Body of pancreas (tissue), 4 donors: ENCODE data around the gene BAZ2B. TPM values are rescaled to one million over a fixed set of nuclear protein-coding genes. Genes with fewer than 3 reads are reported as not detected.

Source experiments
- ATAC-seq: fragments of 150-250 bp; one replicate; pipeline ENCODE4 v1.9.1; 2016
- DNase-seq, 4 donors: peaks; one replicate each; pipeline ENCODE4 v3.0.0-alpha.2; 2019
- H3K27ac ChIP-seq, 4 donors: fragments of 200-600 bp; sonication (generic); 1 replicate in 3 of 4; 2 replicates in 1 of 4; pipeline versions ENCODE4 v1.5.1 to v1.6.1; 2016 to 2019; ENCODE audit warnings: mild to moderate bottlenecking in 1 of 4, mixed read lengths in 1 of 4, moderate library complexity in 1 of 4
- H3K27me3 ChIP-seq, 2 donors: fragments of 200-600 bp; sonication (generic); one replicate each; pipeline ENCODE4 v1.6.0; 2016; ENCODE audit warnings: mild to moderate bottlenecking in 1 of 2
- H3K36me3 ChIP-seq, 2 donors: fragments of 200-600 bp; sonication (generic); replicated peaks in 1 of 2; 2 replicates each; pipeline ENCODE4 v1.5.1; 2016; ENCODE audit warnings: low read depth in 2 of 2; ENCODE audit not compliant: insufficient read depth in 1 of 2
- H3K4me1 ChIP-seq: fragments of 200-600 bp; sonication (generic); one replicate; pipeline ENCODE4 v1.6.0; 2016
- H3K4me3 ChIP-seq, 2 donors: fragments of 200-600 bp; sonication (generic); 1 replicate in 1 of 2; 2 replicates in 1 of 2; pipeline ENCODE4 v1.5.1; 2016 to 2019
- H3K9me3 ChIP-seq, 3 donors: fragments of 200-600 bp; sonication (generic); 1 replicate in 2 of 3; 2 replicates in 1 of 3; pipeline ENCODE4 v1.5.1; 2016
- CTCF ChIP-seq, 7 experiments: fragments of 450-650 bp in 4 of 7; fragments of 200-600 bp in 3 of 7; sonication (generic) in 3 of 7; IDR thresholded peaks; one replicate each; pipeline ENCODE4 v1.5.1; 2016 to 2019; ENCODE audit warnings: antibody characterized with exemption in 7 of 7
- POLR2A ChIP-seq, 3 donors: fragments of 450-650 bp; IDR thresholded peaks; one replicate each; pipeline ENCODE4 v1.6.1; 2016; ENCODE audit warnings: antibody characterized with exemption in 3 of 3, mild to moderate bottlenecking in 2 of 3
- WGBS, 2 donors: methylation state at CpG; one replicate each; pipeline ENCODE4 v1.1.5; 2017; 5-methylcytosine and 5-hydroxymethylcytosine counted together
- intact Hi-C: fragments of 100-400 bp; cut with DNase I; formaldehyde crosslinking; loops from one replicate; pipeline ENCODE4 v1.15.1; 2023
- total RNA-seq, 2 donors: library from RNA; depleted of rRNA; stranded (reverse); fragments of >200 nt; gene quantifications; one replicate each; pipeline ENCODE4 v1.1.0, GENCODE V29; 2016

BAZ2B gene
- total RNA-seq, 2 donors from 2014 or later, result 62.5 to 104 TPM

- WGBS, 2 donors, result 3% methylated on average over 1 of the region's 1 CpG
- ATAC-seq (no peak), DNase-seq (no peak)
- Histone ChIP-seq H3K9me3 (no peaks in the 10 kb centered on the region), H3K4me1 (peaks cover 42% of the 10 kb centered on the region), H3K27ac (peak overlapping the region; percentile 25 to 98 (median 96)), H3K27me3 (no peaks in the 10 kb centered on the region), H3K4me3 (peak overlapping the region in 1 of 2 donors; percentile 68), H3K36me3 (no peaks in the 10 kb centered on the region)
- intact Hi-C loops, result no loop called here
- no peak for TF ChIP-seq CTCF (IDR thresholded peaks at IDR 0.05)
- peak in 1 of 3 donors; percentile 15 for TF ChIP-seq POLR2A (IDR thresholded peaks at IDR 0.05)
Measured at GRCh38 chr2:159613651-159614285, 2.6 kb downstream of the BAZ2B start.

DNA sequence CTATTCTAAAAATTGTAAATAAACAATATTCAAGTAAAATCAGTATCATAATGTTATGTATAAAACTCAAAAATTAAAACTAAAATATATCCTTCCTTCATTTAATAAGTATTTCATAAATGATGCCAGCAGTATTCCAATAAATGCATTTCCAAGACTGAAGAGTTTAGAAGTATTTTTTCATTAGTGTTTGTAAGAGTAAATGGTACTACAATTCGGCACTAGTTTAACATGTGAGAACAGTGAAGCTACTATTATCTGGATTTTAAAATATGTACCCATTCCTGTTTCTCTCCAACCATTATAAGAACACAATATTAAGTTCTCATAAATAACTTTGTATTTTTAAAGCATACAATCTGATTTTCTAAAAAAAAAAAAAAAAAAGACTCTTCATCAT is 3.3 kb downstream of the BAZ2B start:
- WGBS, 2 donors, result 13 to 20% methylated on average over 1 of the region's 1 CpG
- Histone ChIP-seq H3K4me1 (peaks cover 43% of the 10 kb centered on the region), H3K9me3 (no peaks in the 10 kb centered on the region), H3K36me3 (no peaks in the 10 kb centered on the region), H3K27ac (peak overlapping the region in 2 of 4 donors; percentile 95 to 97), H3K27me3 (no peaks in the 10 kb centered on the region), H3K4me3 (no peak overlapping the region)
- intact Hi-C loops, result no loop called here
- no peak for DNase-seq
- TF ChIP-seq POLR2A (IDR thresholded peaks at IDR 0.05) (no peak), CTCF (IDR thresholded peaks at IDR 0.05) (no peak)
- no peak for ATAC-seq

DNA sequence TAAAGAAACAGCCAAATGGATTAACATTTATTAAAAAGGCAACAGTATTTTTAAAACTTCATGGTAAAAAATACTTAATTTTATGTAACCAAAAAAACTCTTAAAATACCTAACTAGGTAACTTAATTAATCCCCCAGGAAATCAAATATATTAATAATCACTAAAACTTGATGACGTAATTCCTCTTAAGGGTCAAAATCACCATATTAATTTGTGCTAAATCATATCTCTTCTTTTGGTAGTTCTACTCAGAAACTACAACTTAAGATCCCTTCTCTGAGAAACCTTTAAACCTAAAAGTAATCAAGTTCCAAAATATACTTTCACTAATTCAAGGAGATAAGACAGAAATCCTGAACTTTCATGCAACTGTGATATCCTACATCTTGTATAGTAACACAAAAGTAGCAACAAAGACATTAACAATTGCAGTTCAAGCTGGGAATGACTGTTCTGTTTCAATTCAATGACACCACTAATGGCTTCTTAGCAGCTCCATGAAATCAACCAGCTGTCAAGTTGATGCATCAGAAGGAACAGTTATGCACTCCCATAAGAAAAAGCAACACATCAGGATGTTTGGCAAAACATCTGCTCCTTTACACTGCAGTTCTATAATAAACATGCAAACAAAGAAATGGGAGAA is 4.0 kb downstream of the BAZ2B start:
- Histone ChIP-seq H3K27ac (peak overlapping the region in 3 of 4 donors; percentile 40 to 97 (median 95)), H3K36me3 (no peaks in the 10 kb centered on the region), H3K27me3 (no peaks in the 10 kb centered on the region), H3K9me3 (no peaks in the 10 kb centered on the region), H3K4me1 (peaks cover 42% of the 10 kb centered on the region), H3K4me3 (no peak overlapping the region)
- DNase-seq (no peak), ATAC-seq (no peak)
- intact Hi-C loops, result no loop called here
- 70 to 71% methylated on average over 1 of the region's 1 CpG for WGBS, 2 donors
- TF ChIP-seq CTCF (IDR thresholded peaks at IDR 0.05) (no peak), POLR2A (IDR thresholded peaks at IDR 0.05) (no peak)

DNA sequence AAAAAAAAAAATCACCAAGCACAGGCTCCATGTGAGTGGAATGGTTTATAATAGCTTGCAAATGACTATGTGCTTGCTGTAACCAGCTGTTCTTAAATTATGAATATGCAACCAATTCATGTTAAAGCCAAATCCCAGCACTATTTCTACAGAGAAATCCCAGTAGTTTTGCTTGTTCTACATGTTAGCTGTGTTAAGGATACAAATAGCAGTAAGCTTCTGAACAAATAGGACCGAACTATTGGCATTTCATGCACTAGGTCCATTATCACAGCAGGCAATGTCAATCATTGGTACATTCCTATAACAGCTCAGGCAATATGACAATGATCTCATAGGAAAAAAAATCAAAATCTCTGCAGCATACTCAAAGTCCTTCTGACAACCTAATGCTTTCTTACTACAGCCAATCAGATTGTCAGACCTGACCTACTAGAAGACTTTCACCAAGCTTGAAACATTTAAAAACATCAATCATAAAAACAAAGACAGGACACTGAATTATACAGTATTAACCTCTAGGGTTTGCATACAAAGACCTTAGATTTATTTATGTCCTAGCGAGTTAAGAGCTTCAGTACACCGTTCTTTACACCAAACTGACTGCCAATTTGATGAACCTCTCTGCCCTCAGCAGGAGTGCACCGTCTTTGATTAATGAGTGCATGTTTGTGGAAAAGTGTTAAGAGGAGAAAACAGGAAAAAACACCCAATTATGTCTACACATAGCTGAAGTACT is 6.4 kb downstream of the BAZ2B start:
- no peak for DNase-seq
- no peaks in the 10 kb centered on the region for H3K9me3 ChIP-seq
- no peaks in the 10 kb centered on the region for H3K27me3 ChIP-seq
- no peak overlapping the region for H3K4me3 ChIP-seq
- intact Hi-C loops, result no loop called here
- TF ChIP-seq POLR2A (IDR thresholded peaks at IDR 0.05) (no peak), CTCF (IDR thresholded peaks at IDR 0.05) (no peak)
- no peaks in the 10 kb centered on the region for H3K36me3 ChIP-seq
- ATAC-seq, result peak; percentile 28
- 47 to 67% methylated on average over 4 of the region's 4 CpGs for WGBS, 2 donors
- H3K4me1 ChIP-seq, result peaks cover 54% of the 10 kb centered on the region
- peak overlapping the region in 3 of 4 donors; percentile 1 to 45 (median 13) for H3K27ac ChIP-seq
